Measurements from ENCODE around the gene FGFR2.
A peak's percentile ranks its signal among the peaks of the same experiment; 100 is the strongest.

The FGFR2 gene

GRCh38 chr10:121610798-121611323, 12.6 kb upstream of the FGFR2 start:
- no peak for DNase-seq (ENCODE audit: low read depth)

- DNase-seq (ENCODE audit: low read depth), result no peak
These were observed 11.5 kb upstream of the FGFR2 start for GRCh38 chr10:121609426-121610380.

- peak; percentile 11 for DNase-seq (ENCODE audit: low read depth)
These were observed 10.4 kb upstream of the FGFR2 start for GRCh38 chr10:121608469-121609190.

GRCh38 chr10:121607310-121608055, 9.2 kb upstream of the FGFR2 start:
- no peak for DNase-seq (ENCODE audit: low read depth)

- DNase-seq (ENCODE audit: low read depth), result no peak
These were observed 7.5 kb upstream of the FGFR2 start for GRCh38 chr10:121605708-121606107.

- DNase-seq (ENCODE audit: low read depth), result no peak
These were observed 3.2 kb upstream of the FGFR2 start for GRCh38 chr10:121601458-121601857.

- no peak for DNase-seq (ENCODE audit: low read depth)
These were observed 2.4 kb upstream of the FGFR2 start for GRCh38 chr10:121600611-121601010.

GRCh38 chr10:121599947-121600346, 1.7 kb upstream of the FGFR2 start:
- no peak for DNase-seq (ENCODE audit: low read depth)

GRCh38 chr10:121597504-121598262, 561 bp downstream of the FGFR2 start:
- no peak for DNase-seq (ENCODE audit: low read depth)

- DNase-seq (ENCODE audit: low read depth), result no peak
These were observed 1.3 kb downstream of the FGFR2 start for GRCh38 chr10:121596689-121597503.

- no peak for DNase-seq (ENCODE audit: low read depth)
These were observed 2.2 kb downstream of the FGFR2 start for GRCh38 chr10:121595806-121596688.

GRCh38 chr10:121595351-121595805, 2.9 kb downstream of the FGFR2 start:
- DNase-seq (ENCODE audit: low read depth), result no peak

- DNase-seq (ENCODE audit: low read depth), result no peak
These were observed 3.5 kb downstream of the FGFR2 start for GRCh38 chr10:121594623-121595350.

GRCh38 chr10:121594076-121594475, 4.2 kb downstream of the FGFR2 start:
- no peak for DNase-seq (ENCODE audit: low read depth)

- DNase-seq (ENCODE audit: low read depth), result no peak
These were observed 4.8 kb downstream of the FGFR2 start for GRCh38 chr10:121593281-121594075.

- DNase-seq (ENCODE audit: low read depth), result no peak
These were observed 5.9 kb downstream of the FGFR2 start for GRCh38 chr10:121592155-121592890.

GRCh38 chr10:121591186-121591585, 7.1 kb downstream of the FGFR2 start:
- DNase-seq (ENCODE audit: low read depth), result no peak
